ENCODE measurements around the gene MAG.

MAG gene

GRCh38 chr19:35249146-35249847 lies 42.7 kb upstream of the MAG start (continued):
- TF ChIP-seq ZNF449 (tag by site-specific recombination; IDR thresholded peaks at IDR 0.05) (no peak), ZNF596 (tag by site-specific recombination; IDR thresholded peaks at IDR 0.05) (0 out of 2 replicates have a peak, but pooled peaks have one; percentile 53), ZNF10 (tag by site-specific recombination; IDR thresholded peaks at IDR 0.05) (no peak), ZNF341 (tag by site-specific recombination; IDR thresholded peaks at IDR 0.05; ENCODE audit: low read depth) (peak; percentile 63), ZNF335 (tag by site-specific recombination; conservative IDR thresholded peaks at IDR 0.05) (peak; percentile 53), ZFHX2 (tag by site-specific recombination; conservative IDR thresholded peaks at IDR 0.05) (peak; percentile 94), KLF10 (tag by site-specific recombination; IDR thresholded peaks at IDR 0.05) (peak; percentile 12; the same call in 1 of the 2 replicates), ZNF629 (tag by site-specific recombination; IDR thresholded peaks at IDR 0.05) (peak; percentile 14; the same call in 1 of the 2 replicates)

GRCh38 chr19:35249848-35250711 lies 41.9 kb upstream of the MAG start:
- ChIA-PET CTCF (interaction anchor here (0.7 to 2.5 kb wide), 6 partner anchors 11 to 183 kb away, joined by 3 to 10 read pairs (median 4); no protein-coding TSS in a partner anchor), POLR2A (interaction anchor here (0.7 to 2.3 kb wide), 7 partner anchors 11 to 498 kb away, joined by 4 to 11 read pairs (median 6); partner anchors contain the start of genes FXYD7 and LIN37)
- Histone ChIP-seq H3K9me3 (ENCODE audit: control insufficient read depth, insufficient read depth, low read depth, low read length) (no peaks in the 10 kb centered on the region), H3K27ac (ENCODE audit: extremely low read depth, low read depth, low read length) (no peak overlapping the region), H3K4me3 (ENCODE audit: low read depth, low read length) (peak overlapping the region; percentile 63), H3K4me1 (ENCODE audit: control insufficient read depth, insufficient read depth, low read length) (peaks cover 9% of the 10 kb centered on the region), H3K36me3 (ENCODE audit: control insufficient read depth in 2 of 2, insufficient read depth in 1 of 2, low read length in 2 of 2) (peaks cover 41 to 53% of the 10 kb centered on the region in 2 experiments)
- no peak for TF ChIP-seq ZNF837 (tag by site-specific recombination; IDR thresholded peaks at IDR 0.05)
- no peak for TF ChIP-seq ZBTB6 (tag by site-specific recombination; IDR thresholded peaks at IDR 0.05)
- TF ChIP-seq SCRT2 (tag by site-specific recombination; IDR thresholded peaks at IDR 0.05), result peak; percentile 48; the same call in 1 of the 2 replicates
- no peak for TF ChIP-seq ZNF26 (tag by site-specific recombination; IDR thresholded peaks at IDR 0.05)
- TF ChIP-seq ZNF239 (tag by site-specific recombination; IDR thresholded peaks at IDR 0.05), result no peak
- no peak for TF ChIP-seq ZNF133 (tag by site-specific recombination; IDR thresholded peaks at IDR 0.05)
- no peak for TF ChIP-seq ZNF707 (tag by site-specific recombination; IDR thresholded peaks at IDR 0.05)
- TF ChIP-seq SP3 (tag by site-specific recombination; IDR thresholded peaks at IDR 0.05), result no peak
- no peak for TF ChIP-seq INSM2 (tag by site-specific recombination; IDR thresholded peaks at IDR 0.05)
- TF ChIP-seq ZNF341 (tag by site-specific recombination; IDR thresholded peaks at IDR 0.05; ENCODE audit: low read depth), result no peak
- TF ChIP-seq ZNF174 (tag by site-specific recombination; IDR thresholded peaks at IDR 0.05), result no peak
- TF ChIP-seq ZNF514 (tag by site-specific recombination; IDR thresholded peaks at IDR 0.05), result no peak
- no peak for TF ChIP-seq ZNF677 (tag by site-specific recombination; IDR thresholded peaks at IDR 0.05)
- no peak for TF ChIP-seq ZNF639 (tag by site-specific recombination; IDR thresholded peaks at IDR 0.05)
- no peak for TF ChIP-seq BCL6B (tag by site-specific recombination; IDR thresholded peaks at IDR 0.05)
- no peak for TF ChIP-seq ZNF580 (tag by site-specific recombination; IDR thresholded peaks at IDR 0.05)
- TF ChIP-seq ZNF488 (tag by site-specific recombination; IDR thresholded peaks at IDR 0.05), result 0 out of 2 replicates have a peak, but pooled peaks have one; percentile 22
